GM18868 (cell line): ENCODE measurements around the gene SFR1.
"Not testable (repeated sequence)": the region's sequence is repeated elsewhere in the genome, so short reads cannot be mapped to it uniquely, and the experiment has no call there.

ENCODE experiments used
- ATAC-seq: cut with Tn5 transposase; IDR thresholded peaks from one replicate; pipeline ENCODE4 v1.9.1; 2021; ENCODE audit warnings: mild to moderate bottlenecking, moderate library complexity; ENCODE audit not compliant: unreplicated experiment

SFR1 gene

DNA sequence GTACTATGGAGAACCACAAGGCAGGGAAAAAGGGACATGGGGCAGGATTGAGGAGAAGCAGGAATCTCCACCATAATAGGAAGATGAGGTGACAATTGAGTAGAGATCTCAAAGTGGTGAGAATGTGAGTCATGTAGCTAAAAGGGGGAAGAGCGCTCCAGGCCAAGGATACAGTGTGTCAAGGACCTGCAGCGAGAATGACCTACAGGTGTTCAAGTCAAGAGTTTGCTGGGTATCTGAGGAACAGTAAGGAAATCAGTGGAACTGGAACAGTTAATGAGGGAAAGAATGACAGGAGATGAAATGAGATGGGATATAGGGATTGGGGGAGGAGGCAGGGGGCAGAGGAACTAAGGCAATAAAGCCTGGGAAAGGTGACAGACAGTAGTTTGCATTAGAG lies 33.6 kb downstream of the SFR1 start:
- no peak for ATAC-seq

DNA sequence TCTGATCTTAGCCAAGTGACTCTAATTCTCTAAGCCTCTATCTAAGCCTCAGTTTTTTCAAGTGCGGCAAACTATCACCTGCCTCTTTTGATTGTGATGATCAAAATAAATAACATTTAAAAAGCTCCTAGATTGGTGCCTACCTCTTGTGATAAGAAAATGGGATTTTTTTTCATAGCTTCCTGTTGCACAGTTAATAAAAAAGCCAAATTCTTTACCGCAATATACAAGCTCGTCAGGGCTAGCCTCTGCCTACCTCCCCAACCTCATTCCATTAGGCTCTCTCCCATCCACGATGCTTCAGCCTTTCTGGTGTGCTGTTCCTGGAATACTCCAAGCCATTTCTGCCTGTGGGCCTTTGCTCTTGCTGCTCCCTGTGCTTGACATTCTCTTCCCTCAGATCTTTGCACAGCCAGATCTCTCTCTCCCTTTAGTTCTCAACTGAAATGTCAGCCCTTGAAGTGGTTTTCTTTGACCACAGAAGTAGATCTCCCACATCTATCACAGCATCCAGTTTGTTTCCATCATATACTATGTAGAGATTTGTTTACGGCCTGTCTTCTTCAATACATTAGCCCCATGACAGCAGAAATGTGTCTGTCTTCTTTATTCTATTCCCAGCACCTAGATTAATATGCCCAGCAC lies 48.8 kb downstream of the SFR1 start:
- ATAC-seq = no peak

DNA sequence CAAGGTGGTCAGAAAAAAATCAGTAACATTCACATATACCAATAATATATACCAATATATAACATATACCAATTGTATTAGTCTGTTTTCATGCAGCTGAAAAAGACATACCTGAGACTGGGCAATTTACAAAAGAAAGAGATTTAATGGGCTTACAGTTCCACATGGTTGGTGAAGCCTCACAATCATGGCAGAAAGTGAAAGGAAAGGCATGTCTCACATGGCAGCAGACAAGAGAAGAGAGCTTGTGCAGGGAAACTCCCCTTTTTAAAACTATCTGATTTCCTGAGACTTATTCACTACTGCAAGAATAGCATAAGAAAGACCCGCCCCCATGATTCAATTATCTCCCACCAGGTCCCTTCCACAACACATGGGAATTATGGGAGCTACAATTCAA lies 52.2 kb downstream of the SFR1 start:
- ATAC-seq = not testable (repeated sequence)
